HepG2 (cell line): ENCODE results near the gene GNPNAT1. TPM values are rescaled to one million over a fixed set of nuclear protein-coding genes. Genes with fewer than 3 reads are reported as not detected.

Experiments
- CREM ChIP-seq, 2 experiments: sonication (generic) in 1 of 2; formaldehyde crosslinking in 1 of 2; IDR thresholded peaks; 2 replicates each; pipeline versions ENCODE4 v1.4.0 to v1.6.1; 2016 to 2020; ENCODE audit warnings: antibody characterized with exemption in 1 of 2, mild to moderate bottlenecking in 1 of 2, missing genetic modification reagents in 1 of 2
- CTCF ChIP-seq: sonication (generic); formaldehyde crosslinking; IDR thresholded peaks from 2 replicates; pipeline ENCODE4 v1.5.0; 2020; ENCODE audit warnings: mild to moderate bottlenecking, missing genetic modification reagents, moderate library complexity
- E2F5 ChIP-seq: sonication (generic); formaldehyde crosslinking; conservative IDR thresholded peaks from 2 replicates; pipeline ENCODE4 v1.4.0; 2020; ENCODE audit warnings: missing genetic modification reagents
- HIVEP1 ChIP-seq: sonication (generic); formaldehyde crosslinking; IDR thresholded peaks from 2 replicates; pipeline ENCODE4 v1.4.0; 2020; ENCODE audit warnings: mild to moderate bottlenecking, missing genetic modification reagents
- HNF1B ChIP-seq: sonication (generic); formaldehyde crosslinking; IDR thresholded peaks from 2 replicates; pipeline ENCODE4 v1.5.1; 2020; ENCODE audit warnings: mild to moderate bottlenecking, moderate library complexity, missing genetic modification reagents
- KDM2A ChIP-seq: sonication (generic); formaldehyde crosslinking; IDR thresholded peaks from 2 replicates; pipeline ENCODE4 v1.4.0; 2020; ENCODE audit warnings: low read depth, missing genetic modification reagents, borderline replicate concordance
- MEF2D ChIP-seq: sonication (generic); formaldehyde crosslinking; IDR thresholded peaks from 2 replicates; pipeline ENCODE4 v1.5.1; 2020; ENCODE audit warnings: mild to moderate bottlenecking, missing genetic modification reagents
- MIER3 ChIP-seq: IDR thresholded peaks from 2 replicates; pipeline ENCODE4 v1.6.1; 2016; ENCODE audit warnings: missing compliant biosample characterization, borderline replicate concordance
- NR0B2 ChIP-seq: sonication (generic); formaldehyde crosslinking; IDR thresholded peaks from 2 replicates; pipeline ENCODE4 v1.4.0; 2020; ENCODE audit warnings: mild to moderate bottlenecking, missing genetic modification reagents
- PHF21A ChIP-seq: sonication (generic); formaldehyde crosslinking; IDR thresholded peaks from 2 replicates; pipeline ENCODE4 v1.5.0; 2020; ENCODE audit warnings: mild to moderate bottlenecking, missing genetic modification reagents
- PLRG1 ChIP-seq: fragments of 450-650 bp; conservative IDR thresholded peaks from 2 replicates; pipeline ENCODE4 v1.6.1; 2016
- RFXANK ChIP-seq: IDR thresholded peaks from 2 replicates; pipeline ENCODE4 v1.6.1; 2016
- SNAI1 ChIP-seq: sonication (generic); formaldehyde crosslinking; IDR thresholded peaks from 2 replicates; pipeline ENCODE4 v1.5.0; 2020; ENCODE audit warnings: mild to moderate bottlenecking, missing genetic modification reagents, borderline replicate concordance
- SOX6 ChIP-seq, 2 experiments: fragments of 450-650 bp in 1 of 2; sonication (generic) in 1 of 2; formaldehyde crosslinking in 1 of 2; IDR thresholded peaks; 2 replicates each; pipeline versions ENCODE4 v1.4.0 to v1.6.1; 2017 to 2020; ENCODE audit warnings: antibody characterized with exemption in 1 of 2, mild to moderate bottlenecking in 1 of 2, missing genetic modification reagents in 1 of 2
- THYN1 ChIP-seq: sonication (generic); formaldehyde crosslinking; IDR thresholded peaks from 2 replicates; pipeline ENCODE4 v1.8.1; 2023; ENCODE audit warnings: low read depth, mild to moderate bottlenecking, moderate library complexity, missing genetic modification reagents, borderline replicate concordance
- ZBTB20 ChIP-seq: sonication (generic); formaldehyde crosslinking; IDR thresholded peaks from 2 replicates; pipeline ENCODE4 v1.8.1; 2023; ENCODE audit warnings: missing genetic modification reagents, low read depth, mild to moderate bottlenecking, borderline replicate concordance
- ZKSCAN5 ChIP-seq: sonication (generic); formaldehyde crosslinking; IDR thresholded peaks from 2 replicates; pipeline ENCODE4 v1.5.1; 2020; ENCODE audit warnings: mild to moderate bottlenecking, missing genetic modification reagents
- ZNF124 ChIP-seq: sonication (generic); formaldehyde crosslinking; IDR thresholded peaks from 2 replicates; pipeline ENCODE4 v1.4.0; 2020; ENCODE audit warnings: missing genetic modification reagents
- ZNF235 ChIP-seq: sonication (generic); formaldehyde crosslinking; IDR thresholded peaks from 2 replicates; pipeline ENCODE4 v1.8.1; 2023; ENCODE audit warnings: mild to moderate bottlenecking, missing genetic modification reagents, borderline replicate concordance
- ZNF317 ChIP-seq: sonication (generic); formaldehyde crosslinking; IDR thresholded peaks from 2 replicates; pipeline ENCODE4 v1.5.0; 2020; ENCODE audit warnings: mild to moderate bottlenecking, missing genetic modification reagents
- ZNF512B ChIP-seq: sonication (generic); formaldehyde crosslinking; IDR thresholded peaks from 2 replicates; pipeline ENCODE4 v1.5.1; 2020; ENCODE audit warnings: missing genetic modification reagents, mild to moderate bottlenecking, borderline replicate concordance
- ZZZ3 ChIP-seq: sonication (generic); formaldehyde crosslinking; IDR thresholded peaks from 2 replicates; pipeline ENCODE4 v1.4.0; 2020; ENCODE audit warnings: missing genetic modification reagents, mild to moderate bottlenecking, borderline replicate concordance
- polyA plus RNA-seq, 8 experiments: library from polyadenylated mRNA; depleted of rRNA in 3 of 8; stranded (reverse) in 7 of 8; unstranded in 1 of 8; fragments of >200 nt; fragmentation: Illumina TruSeq in 4 of 8; extraction: Trizol in 4 of 8; gene quantifications; 2 replicates each; pipeline versions ENCODE4 v1.2.1 to v1.2.3, GENCODE V29; 2011 to 2016; ENCODE audit warnings: low read depth in 4 of 8, missing spikeins in 1 of 8, mixed read lengths in 1 of 8; ENCODE audit not compliant: insufficient read depth in 1 of 8
- total RNA-seq, 5 experiments: library from RNA; depleted of rRNA; stranded (reverse); fragments of >200 nt; fragmentation: Illumina TruSeq; extraction: Trizol; gene quantifications; 2 replicates each; pipeline ENCODE4 v1.2.3, GENCODE V29; 2016; ENCODE audit warnings: low read depth in 1 of 5

Gene GNPNAT1
- total and polyA plus RNA-seq, 2 of the 13 experiments (the other 11 are each of a cell fraction or from before 2014, with no cell fraction given) = 38.3 to 54.9 TPM

- TF ChIP-seq SNAI1 (CRISPR knock-in tag) (0 out of 2 replicates have a peak, but pooled peaks have one; percentile 38), ZNF235 (CRISPR knock-in tag) (0 out of 2 replicates have a peak, but pooled peaks have one; percentile 39), CREM (IDR thresholded peaks at IDR 0.05) (0 out of 2 replicates have a peak, but pooled peaks have one; percentile 2), CREM (CRISPR knock-in tag; IDR thresholded peaks at IDR 0.05) (no peak), ZNF317 (CRISPR knock-in tag) (peak; percentile 74), KDM2A (CRISPR knock-in tag) (peak; percentile 9; the same call in 1 of the 2 replicates), ZNF124 (CRISPR knock-in tag) (no peak), CTCF (CRISPR knock-in tag) (0 out of 2 replicates have a peak, but pooled peaks have one; percentile 5), E2F5 (CRISPR knock-in tag) (no peak), NR0B2 (CRISPR knock-in tag) (0 out of 2 replicates have a peak, but pooled peaks have one; percentile 24), PLRG1 (no peak), PHF21A (CRISPR knock-in tag) (0 out of 2 replicates have a peak, but pooled peaks have one; percentile 3), ZBTB20 (CRISPR knock-in tag) (0 out of 2 replicates have a peak, but pooled peaks have one; percentile 15), HNF1B (CRISPR knock-in tag) (0 out of 2 replicates have a peak, but pooled peaks have one; percentile 6), MIER3 (CRISPR knock-in tag) (no peak), THYN1 (CRISPR knock-in tag) (no peak), HIVEP1 (CRISPR knock-in tag) (0 out of 2 replicates have a peak, but pooled peaks have one; percentile 28), SOX6 (IDR thresholded peaks at IDR 0.05) (no peak), SOX6 (CRISPR knock-in tag; IDR thresholded peaks at IDR 0.05) (peak; percentile 45), ZZZ3 (CRISPR knock-in tag) (no peak), RFXANK (CRISPR knock-in tag) (no peak), ZNF512B (CRISPR knock-in tag) (0 out of 2 replicates have a peak, but pooled peaks have one; percentile 14), ZKSCAN5 (CRISPR knock-in tag) (0 out of 2 replicates have a peak, but pooled peaks have one; percentile 33), MEF2D (CRISPR knock-in tag) (0 out of 2 replicates have a peak, but pooled peaks have one; percentile 17)
Measured at GRCh38 chr14:52792097-52792415, 649 bp upstream of the GNPNAT1 start (continued).
